Midbrain (tissue), 1 donor: ENCODE measurements around the gene LENG9.
"Not testable (repeated sequence)": the region's sequence is repeated elsewhere in the genome, so short reads cannot be mapped to it uniquely, and the experiment has no call there.

Source experiments
- DNase-seq: peaks from one replicate; lab custom pipeline; 2025; lab: John Stamatoyannopoulos, UW

LENG9 gene

DNA sequence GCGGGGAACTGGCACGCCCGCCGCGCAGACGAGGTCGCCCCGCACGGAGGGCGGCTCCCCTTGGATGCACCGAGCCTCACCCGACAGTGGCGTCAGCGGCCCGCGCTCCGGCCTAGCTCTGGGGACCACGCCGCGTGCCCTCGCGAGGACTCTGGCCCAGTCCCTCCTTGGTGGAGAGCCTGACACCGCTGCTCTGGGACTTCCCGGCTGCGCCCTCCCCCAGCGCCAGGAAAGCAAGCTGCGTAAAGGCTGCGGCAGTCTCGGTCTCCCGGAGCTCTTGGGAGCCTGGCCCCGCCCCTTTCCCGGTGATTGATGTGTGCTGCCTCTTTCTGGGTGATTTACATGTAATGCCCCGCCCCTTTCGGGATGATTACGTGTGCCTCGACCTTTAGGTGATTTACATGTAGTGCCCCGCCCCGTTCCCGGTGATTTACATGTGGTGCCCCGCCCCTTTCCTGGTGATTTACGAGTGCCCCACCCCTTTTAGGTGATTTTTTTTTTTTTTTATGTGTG is at the start of gene LENG9:
Gene LENG9, minus strand, starts transcription at position 248 of the 513 bp plus-strand sequence. CDS start 252 bp downstream, outside the sequence.
- peak; percentile 87 for DNase-seq

DNA sequence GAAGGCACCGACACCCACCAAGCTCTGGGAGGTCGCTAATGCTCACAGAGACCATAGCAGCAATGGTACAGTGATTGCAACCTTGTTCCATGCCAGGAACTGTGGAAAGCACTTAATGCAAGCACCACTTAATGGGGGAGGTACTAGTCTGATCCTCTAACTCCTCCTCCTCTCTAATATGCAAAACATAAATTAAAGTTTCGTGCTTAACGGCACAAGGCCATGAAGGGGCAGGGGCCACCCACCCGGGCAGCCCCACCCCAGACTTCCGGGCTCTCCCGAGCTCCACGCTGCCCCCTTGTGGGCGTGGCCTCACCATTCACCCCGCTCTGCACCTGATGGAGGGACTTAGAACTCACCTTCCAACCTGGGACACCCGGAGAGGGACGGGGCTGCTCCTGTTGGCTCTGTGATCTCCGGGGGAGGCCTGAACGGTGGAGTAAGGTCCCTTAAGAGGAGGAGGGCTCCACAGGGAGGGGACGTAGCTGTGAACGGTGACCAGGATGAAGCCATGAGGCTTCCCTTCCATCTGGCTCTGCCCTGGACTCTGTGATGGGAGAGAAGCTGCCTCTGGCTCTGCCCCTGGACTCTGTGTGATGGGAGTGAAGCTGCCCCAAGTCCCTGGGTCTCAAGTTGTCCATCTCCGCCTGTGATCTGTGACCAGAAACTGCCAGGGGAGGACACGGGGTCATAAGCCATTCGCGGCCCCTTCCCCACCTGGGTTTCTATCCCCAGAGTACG is 45.8 kb upstream of the LENG9 start:
- not testable (repeated sequence) for DNase-seq

DNA sequence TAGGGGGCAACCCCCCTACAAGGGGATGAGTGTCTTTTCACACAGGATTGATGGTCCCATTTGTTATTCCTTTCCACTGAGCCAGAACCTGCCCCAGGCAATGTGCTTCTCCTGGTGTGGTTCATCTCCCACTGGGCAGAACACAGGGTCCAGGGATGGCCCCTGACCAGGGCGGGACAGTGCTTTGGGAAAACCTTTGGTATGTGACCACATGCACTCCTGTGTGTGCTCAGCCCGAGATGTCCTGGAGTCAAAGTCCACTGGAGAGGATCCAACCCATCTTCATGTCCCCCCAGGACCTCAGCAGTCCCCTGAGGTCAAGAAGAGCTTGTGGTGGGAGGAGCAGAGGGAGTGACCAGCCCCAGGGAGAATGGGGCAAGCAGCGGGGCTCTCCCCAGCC is 44.9 kb upstream of the LENG9 start:
- DNase-seq = not testable (repeated sequence)

DNA sequence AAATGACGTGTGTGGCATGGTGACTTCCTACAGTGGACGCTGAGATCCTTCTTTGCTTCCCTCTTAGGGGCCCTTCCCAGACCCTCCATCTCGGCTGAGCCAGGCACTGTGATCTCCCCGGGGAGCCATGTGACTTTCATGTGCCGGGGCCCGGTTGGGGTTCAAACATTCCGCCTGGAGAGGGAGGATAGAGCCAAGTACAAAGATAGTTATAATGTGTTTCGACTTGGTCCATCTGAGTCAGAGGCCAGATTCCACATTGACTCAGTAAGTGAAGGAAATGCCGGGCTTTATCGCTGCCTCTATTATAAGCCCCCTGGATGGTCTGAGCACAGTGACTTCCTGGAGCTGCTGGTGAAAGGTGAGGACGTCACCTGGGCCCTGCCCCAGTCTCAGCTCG is 44.2 kb upstream of the LENG9 start:
- no peak for DNase-seq

DNA sequence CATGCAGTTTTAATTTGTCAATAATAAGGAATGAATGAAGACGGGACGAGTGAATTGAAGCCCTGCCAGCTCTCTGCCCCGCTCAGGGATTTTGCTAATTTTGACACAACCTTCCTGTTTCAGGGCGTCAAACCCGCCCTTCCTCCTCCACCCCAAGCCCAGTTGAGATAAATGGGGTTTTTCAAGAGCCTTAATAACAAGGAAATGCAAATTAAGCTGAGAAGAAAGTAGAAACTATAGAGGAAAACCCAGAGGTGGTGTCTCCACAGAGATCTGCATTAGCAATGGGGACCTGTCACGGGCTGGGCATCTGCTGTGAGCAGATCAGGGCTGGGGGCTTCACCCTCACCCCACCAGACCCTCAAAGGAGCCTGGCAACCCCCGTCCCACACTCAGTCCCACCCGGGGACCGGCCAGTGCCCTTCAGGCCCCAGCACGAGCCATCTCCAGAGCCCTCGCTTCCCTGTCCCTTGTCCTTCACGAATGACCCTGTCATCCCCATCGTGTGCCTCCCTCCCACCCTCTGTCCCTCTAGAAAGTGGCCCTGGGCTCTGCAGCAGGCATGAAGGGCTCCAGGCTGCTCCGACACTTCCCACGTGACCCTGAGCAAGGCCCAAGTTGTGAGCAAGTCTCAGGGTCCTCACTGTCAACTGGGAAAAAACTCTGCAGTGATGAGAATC is 43.6 kb upstream of the LENG9 start:
- DNase-seq = not testable (repeated sequence)

DNA sequence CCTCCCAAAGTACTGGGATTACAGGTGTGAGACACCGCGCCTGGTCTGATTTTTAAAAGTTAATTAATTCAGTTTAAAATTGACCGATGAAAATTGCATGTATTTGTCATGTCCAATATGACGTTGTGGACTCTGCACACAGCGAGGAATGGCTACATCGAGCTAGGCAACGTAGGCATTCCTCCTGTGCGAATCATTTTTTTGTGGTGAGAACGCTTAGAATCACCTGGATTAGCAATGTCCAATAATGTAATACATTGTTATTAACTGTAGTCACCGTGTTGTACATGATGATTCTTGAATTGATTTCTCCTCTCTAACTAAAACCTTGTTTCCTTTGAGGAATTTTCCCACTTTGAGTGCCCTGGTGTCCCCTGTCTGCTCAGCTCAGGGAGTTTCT is 42.5 kb upstream of the LENG9 start:
- DNase-seq = no peak

DNA sequence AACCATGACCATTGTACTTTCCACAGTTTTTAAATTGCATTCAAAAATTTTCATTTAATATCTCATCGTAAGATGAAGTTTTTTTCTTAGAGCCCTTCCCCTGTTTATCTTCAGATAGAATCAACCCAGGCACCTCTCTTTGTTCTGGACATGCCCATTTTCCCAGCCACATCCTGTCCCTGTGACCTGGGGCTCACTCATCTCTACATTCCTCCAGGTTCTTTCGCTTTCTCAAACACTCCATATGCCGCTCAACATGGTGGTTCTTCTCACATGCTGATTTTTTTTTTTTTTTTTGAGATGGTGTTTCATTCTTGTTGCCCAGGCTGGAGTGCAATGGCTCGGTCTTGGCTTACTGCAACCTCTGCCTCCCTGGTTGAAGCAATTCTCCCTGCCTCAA is 42.0 kb upstream of the LENG9 start:
- DNase-seq = not testable (repeated sequence)

DNA sequence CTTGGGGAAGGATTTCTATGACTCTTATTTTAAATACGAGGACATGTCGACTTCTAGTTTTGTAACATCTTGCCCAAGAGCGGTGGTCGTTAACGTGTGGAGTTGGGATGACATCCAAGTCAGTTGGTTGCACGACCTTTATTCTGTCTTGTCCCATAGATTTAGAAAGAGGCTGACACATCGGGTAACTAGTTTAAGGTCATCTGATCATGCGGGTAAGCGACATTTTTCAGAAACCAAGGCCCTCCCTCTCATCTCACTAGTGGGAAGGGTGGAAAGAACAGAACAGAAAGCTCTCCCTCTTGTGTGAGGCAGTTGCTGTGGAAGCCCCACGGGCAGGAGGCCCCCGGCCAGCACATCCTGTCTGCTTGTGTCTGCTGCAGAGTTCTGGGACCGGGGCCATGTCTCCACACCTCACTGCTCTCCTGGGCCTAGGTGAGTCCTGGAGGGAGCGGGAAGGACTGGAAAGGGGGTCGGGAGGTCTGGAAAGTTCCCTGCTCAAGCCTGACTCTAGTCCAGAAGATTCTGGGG is 39.0 kb upstream of the LENG9 start, which contains the start of gene LAIR2:
Gene LAIR2, plus strand, starts transcription at position 314 of the 531 bp plus-strand sequence. Its CDS starts 88 bp downstream, at position 402.
- DNase-seq = no peak

- not testable (repeated sequence) for DNase-seq
Measured at GRCh38 chr19:54498451-54498772, 34.8 kb upstream of the LENG9 start.

- not testable (repeated sequence) for DNase-seq
Measured at GRCh38 chr19:54497747-54498450, 34.3 kb upstream of the LENG9 start.

- DNase-seq = not testable (repeated sequence)
Measured at GRCh38 chr19:54495284-54495683, 31.7 kb upstream of the LENG9 start.

- DNase-seq = no peak
Measured at GRCh38 chr19:54493967-54494585, 30.5 kb upstream of the LENG9 start.

GRCh38 chr19:54493056-54493455 is 29.5 kb upstream of the LENG9 start:
- DNase-seq = not testable (repeated sequence)

- no peak for DNase-seq
Measured at GRCh38 chr19:54492568-54492967, 29.0 kb upstream of the LENG9 start.

- DNase-seq = no peak
Measured at GRCh38 chr19:54489766-54490165, 26.2 kb upstream of the LENG9 start.

- no peak for DNase-seq
Measured at GRCh38 chr19:54489341-54489740, 25.8 kb upstream of the LENG9 start.

- no peak for DNase-seq
Measured at GRCh38 chr19:54485851-54486250, 22.3 kb upstream of the LENG9 start.

DNA sequence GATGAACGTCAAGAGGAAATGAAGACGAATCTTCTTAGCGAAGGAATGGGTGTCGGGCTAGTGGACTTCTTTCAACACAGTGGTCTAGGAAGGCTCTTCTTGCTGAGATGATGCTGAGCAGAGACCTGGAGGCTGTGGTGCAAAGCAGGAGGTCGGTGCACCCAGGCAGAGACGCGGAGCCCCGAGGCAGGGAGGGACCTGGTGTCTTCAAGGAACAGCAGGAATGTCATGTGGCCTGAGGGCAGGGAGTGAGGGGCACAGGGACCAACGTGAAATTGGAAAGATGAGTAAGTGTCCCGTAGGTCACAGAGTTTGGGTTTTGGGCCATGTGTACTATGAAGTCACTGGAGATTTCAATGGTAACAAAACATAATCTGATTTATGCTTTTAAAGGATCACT is 20.9 kb upstream of the LENG9 start:
- DNase-seq = no peak

GRCh38 chr19:54482889-54483288 is 19.3 kb upstream of the LENG9 start:
- no peak for DNase-seq

DNA sequence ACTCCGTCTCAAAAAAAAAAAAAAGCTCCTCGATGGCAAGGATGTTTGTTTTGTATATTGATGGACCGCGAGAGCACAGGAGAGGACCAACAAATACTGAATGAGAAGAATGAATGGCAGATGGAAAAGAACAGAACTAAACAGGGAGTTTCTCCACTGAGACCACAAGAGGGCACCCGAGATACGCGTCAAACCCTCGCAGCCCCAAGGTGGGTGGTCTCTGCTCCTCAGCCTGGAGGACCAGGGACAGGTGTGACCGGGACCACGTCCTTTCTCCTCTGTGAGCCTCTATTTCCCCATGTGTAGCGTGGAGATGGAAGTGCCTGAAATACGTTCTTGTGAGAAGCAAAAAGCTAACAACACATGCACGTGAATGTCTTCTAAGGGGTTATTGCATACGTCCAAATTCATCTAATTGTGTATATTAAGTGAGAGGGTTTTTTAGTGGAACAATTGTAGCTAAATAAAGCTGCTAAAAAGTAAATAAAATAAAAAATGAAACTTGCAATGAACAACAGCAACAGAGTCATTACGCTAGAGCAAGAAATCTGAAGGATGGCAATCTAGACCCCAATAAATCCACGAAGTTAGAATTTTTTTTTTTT is 17.9 kb upstream of the LENG9 start:
- peak; percentile 39 for DNase-seq

GRCh38 chr19:54480051-54480450 is 16.5 kb upstream of the LENG9 start:
- no peak for DNase-seq
